SU-DHL-6 (cell line): Measurements from ENCODE around the gene MEF2D.

Experiments
- CTCF ChIP-seq: fragments of 200-600 bp; sonication (generic); IDR thresholded peaks from one replicate; pipeline ENCODE4 v1.5.1; 2017; ENCODE audit warnings: antibody characterized with exemption, mild to moderate bottlenecking, low read length, moderate library complexity; ENCODE audit not compliant: insufficient read depth, poor library complexity, severe bottlenecking
- EZH2phosphoT487 ChIP-seq: fragments of 200-600 bp; sonication (generic), shearing (Covaris generic); conservative IDR thresholded peaks from 2 replicates; pipeline ENCODE4 v1.6.1; 2018; ENCODE audit warnings: mild to moderate bottlenecking, antibody characterized with exemption, low read length, moderate library complexity, mixed read lengths

- TF ChIP-seq CTCF (no peak), EZH2phosphoT487 (no peak)
These were observed 67.9 kb downstream of the MEF2D start for GRCh38 chr1:156432669-156433018.
